HepG2 (cell line): ENCODE data around the gene KLHDC4. TPM values are rescaled to one million over a fixed set of nuclear protein-coding genes. Genes with fewer than 3 reads are reported as not detected.

Source experiments
- MIXL1 ChIP-seq: IDR thresholded peaks from 2 replicates; pipeline ENCODE4 v1.6.1; 2016
- NR1H2 ChIP-seq: sonication (generic); formaldehyde crosslinking; IDR thresholded peaks from 2 replicates; pipeline ENCODE4 v1.8.1; 2022; ENCODE audit warnings: low read depth, missing genetic modification reagents, borderline replicate concordance
- SRSF1 ChIP-seq: fragments of 200-400 bp; formaldehyde crosslinking; optimal IDR thresholded peaks from 2 replicates; pipeline ENCODE3; 2017; ENCODE audit warnings: mild to moderate bottlenecking, low read depth, low read length, moderate library complexity
- ZFAT ChIP-seq: sonication (generic); formaldehyde crosslinking; conservative IDR thresholded peaks from 2 replicates; pipeline ENCODE4 v1.8.1; 2023; ENCODE audit warnings: missing genetic modification reagents, inconsistent platforms
- ZMYM3 ChIP-seq: sonication (generic); formaldehyde crosslinking; IDR thresholded peaks from 2 replicates; pipeline ENCODE4 v1.5.1; 2020; ENCODE audit warnings: mild to moderate bottlenecking, missing genetic modification reagents
- ZNF234 ChIP-seq: sonication (generic); formaldehyde crosslinking; conservative IDR thresholded peaks from 2 replicates; pipeline ENCODE4 v1.5.1; 2020; ENCODE audit warnings: mild to moderate bottlenecking, missing genetic modification reagents
- ZNF616 ChIP-seq: sonication (generic); formaldehyde crosslinking; IDR thresholded peaks from 2 replicates; pipeline ENCODE4 v1.5.0; 2020; ENCODE audit warnings: low read depth, mild to moderate bottlenecking, missing genetic modification reagents
- polyA plus RNA-seq, 8 experiments: library from polyadenylated mRNA; depleted of rRNA in 3 of 8; stranded (reverse) in 7 of 8; unstranded in 1 of 8; fragments of >200 nt; fragmentation: Illumina TruSeq in 4 of 8; extraction: Trizol in 4 of 8; gene quantifications; 2 replicates each; pipeline versions ENCODE4 v1.2.1 to v1.2.3, GENCODE V29; 2011 to 2016; ENCODE audit warnings: low read depth in 4 of 8, missing spikeins in 1 of 8, mixed read lengths in 1 of 8; ENCODE audit not compliant: insufficient read depth in 1 of 8
- total RNA-seq, 5 experiments: library from RNA; depleted of rRNA; stranded (reverse); fragments of >200 nt; fragmentation: Illumina TruSeq; extraction: Trizol; gene quantifications; 2 replicates each; pipeline ENCODE4 v1.2.3, GENCODE V29; 2016; ENCODE audit warnings: low read depth in 1 of 5
- TF ChIP-seq, protein P1 (sequence below): IDR thresholded peaks from 2 replicates; pipeline ENCODE4 v1.6.1; 2016; ENCODE audit warnings: missing biosample characterization, missing genetic modification reagents, low read depth
- TF ChIP-seq, protein P2 (sequence below): sonication (generic); formaldehyde crosslinking; IDR thresholded peaks from 2 replicates; pipeline ENCODE4 v1.5.0; 2020; ENCODE audit warnings: mild to moderate bottlenecking, missing genetic modification reagents, borderline replicate concordance
- TF ChIP-seq, protein P3 (sequence below): sonication (generic); formaldehyde crosslinking; IDR thresholded peaks from 2 replicates; pipeline ENCODE4 v1.4.0; 2020; ENCODE audit warnings: missing genetic modification reagents
- TF ChIP-seq, protein P4 (sequence below): sonication (generic); formaldehyde crosslinking; IDR thresholded peaks from 2 replicates; pipeline ENCODE4 v1.5.0; 2020; ENCODE audit warnings: missing genetic modification reagents

Gene KLHDC4
- total and polyA plus RNA-seq, 2 of the 13 experiments (the other 11 are each of a cell fraction or from before 2014, with no cell fraction given) = 18.7 to 31.8 TPM

DNA sequence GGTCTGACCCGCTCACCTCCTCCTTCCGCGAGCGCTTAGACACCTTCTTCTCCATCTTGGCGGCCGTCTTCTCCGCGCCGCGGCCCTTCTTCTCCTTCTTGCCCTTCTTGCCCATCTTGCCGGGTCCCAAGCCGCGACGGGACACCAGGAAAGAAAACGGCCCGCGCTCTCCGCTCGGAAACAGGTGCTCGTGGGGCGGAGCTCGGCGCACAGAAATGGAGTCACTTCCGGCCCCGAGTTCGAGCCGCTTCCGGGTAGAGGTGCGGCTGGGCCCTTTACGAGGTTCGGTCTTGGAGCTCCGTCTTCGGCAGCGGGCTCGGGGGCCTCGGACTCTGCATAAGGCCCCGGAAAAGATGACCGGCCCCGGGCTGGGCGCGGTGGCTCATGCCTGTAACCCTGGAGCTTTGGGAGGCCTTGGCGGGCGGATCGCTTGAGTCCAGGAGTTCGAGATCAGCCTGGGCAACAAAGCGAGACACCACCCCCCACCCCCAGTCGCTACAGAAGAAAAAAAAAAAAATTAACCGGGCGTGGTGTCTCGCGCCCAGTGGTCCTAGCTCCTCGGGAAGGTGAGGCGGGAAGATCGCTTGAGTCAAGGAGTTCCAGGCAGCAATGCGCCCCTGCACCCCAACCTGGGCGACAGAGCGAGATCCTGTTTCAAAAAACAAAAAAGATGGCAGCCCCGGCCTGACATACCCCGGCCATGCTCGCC lies at the start of gene KLHDC4 (continued):
- TF ChIP-seq, protein P1, sequence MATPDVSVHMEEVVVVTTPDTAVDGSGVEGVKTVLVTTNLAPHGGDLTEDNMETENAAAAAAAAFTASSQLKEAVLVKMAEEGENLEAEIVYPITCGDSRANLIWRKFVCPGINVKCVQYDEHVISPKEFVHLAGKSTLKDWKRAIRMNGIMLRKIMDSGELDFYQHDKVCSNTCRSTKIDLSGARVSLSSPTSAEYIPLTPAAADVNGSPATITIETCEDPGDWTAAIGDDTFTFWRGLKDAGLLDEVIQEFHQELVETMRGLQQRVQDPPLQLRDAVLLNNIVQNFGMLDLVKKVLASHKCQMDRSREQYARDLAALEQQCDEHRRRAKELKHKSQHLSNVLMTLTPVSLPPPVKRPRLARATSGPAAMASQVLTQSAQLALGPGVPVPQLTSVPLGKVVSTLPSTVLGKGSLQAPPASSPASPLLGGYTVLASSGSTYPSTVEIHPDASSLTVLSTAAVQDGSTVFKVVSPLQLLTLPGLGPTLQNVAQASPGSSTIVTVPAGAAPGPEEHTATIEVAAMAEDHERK (CRISPR knock-in tag) = no peak
- TF ChIP-seq ZNF234 (CRISPR knock-in tag) = no peak
- no peak; the same call in 1 of the 2 replicates for TF ChIP-seq ZNF616
- TF ChIP-seq ZFAT (CRISPR knock-in tag) = no peak
- TF ChIP-seq, protein P2, sequence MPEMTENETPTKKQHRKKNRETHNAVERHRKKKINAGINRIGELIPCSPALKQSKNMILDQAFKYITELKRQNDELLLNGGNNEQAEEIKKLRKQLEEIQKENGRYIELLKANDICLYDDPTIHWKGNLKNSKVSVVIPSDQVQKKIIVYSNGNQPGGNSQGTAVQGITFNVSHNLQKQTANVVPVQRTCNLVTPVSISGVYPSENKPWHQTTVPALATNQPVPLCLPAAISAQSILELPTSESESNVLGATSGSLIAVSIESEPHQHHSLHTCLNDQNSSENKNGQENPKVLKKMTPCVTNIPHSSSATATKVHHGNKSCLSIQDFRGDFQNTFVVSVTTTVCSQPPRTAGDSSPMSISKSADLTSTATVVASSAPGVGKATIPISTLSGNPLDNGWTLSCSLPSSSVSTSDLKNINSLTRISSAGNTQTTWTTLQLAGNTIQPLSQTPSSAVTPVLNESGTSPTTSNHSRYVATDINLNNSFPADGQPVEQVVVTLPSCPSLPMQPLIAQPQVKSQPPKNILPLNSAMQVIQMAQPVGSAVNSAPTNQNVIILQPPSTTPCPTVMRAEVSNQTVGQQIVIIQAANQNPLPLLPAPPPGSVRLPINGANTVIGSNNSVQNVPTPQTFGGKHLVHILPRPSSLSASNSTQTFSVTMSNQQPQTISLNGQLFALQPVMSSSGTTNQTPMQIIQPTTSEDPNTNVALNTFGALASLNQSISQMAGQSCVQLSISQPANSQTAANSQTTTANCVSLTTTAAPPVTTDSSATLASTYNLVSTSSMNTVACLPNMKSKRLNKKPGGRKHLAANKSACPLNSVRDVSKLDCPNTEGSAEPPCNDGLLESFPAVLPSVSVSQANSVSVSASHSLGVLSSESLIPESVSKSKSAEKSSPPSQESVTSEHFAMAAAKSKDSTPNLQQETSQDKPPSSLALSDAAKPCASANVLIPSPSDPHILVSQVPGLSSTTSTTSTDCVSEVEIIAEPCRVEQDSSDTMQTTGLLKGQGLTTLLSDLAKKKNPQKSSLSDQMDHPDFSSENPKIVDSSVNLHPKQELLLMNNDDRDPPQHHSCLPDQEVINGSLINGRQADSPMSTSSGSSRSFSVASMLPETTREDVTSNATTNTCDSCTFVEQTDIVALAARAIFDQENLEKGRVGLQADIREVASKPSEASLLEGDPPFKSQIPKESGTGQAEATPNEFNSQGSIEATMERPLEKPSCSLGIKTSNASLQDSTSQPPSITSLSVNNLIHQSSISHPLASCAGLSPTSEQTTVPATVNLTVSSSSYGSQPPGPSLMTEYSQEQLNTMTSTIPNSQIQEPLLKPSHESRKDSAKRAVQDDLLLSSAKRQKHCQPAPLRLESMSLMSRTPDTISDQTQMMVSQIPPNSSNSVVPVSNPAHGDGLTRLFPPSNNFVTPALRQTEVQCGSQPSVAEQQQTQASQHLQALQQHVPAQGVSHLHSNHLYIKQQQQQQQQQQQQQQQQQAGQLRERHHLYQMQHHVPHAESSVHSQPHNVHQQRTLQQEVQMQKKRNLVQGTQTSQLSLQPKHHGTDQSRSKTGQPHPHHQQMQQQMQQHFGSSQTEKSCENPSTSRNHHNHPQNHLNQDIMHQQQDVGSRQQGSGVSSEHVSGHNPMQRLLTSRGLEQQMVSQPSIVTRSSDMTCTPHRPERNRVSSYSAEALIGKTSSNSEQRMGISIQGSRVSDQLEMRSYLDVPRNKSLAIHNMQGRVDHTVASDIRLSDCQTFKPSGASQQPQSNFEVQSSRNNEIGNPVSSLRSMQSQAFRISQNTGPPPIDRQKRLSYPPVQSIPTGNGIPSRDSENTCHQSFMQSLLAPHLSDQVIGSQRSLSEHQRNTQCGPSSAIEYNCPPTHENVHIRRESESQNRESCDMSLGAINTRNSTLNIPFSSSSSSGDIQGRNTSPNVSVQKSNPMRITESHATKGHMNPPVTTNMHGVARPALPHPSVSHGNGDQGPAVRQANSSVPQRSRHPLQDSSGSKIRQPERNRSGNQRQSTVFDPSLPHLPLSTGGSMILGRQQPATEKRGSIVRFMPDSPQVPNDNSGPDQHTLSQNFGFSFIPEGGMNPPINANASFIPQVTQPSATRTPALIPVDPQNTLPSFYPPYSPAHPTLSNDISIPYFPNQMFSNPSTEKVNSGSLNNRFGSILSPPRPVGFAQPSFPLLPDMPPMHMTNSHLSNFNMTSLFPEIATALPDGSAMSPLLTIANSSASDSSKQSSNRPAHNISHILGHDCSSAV (CRISPR knock-in tag) = no peak
- TF ChIP-seq NR1H2 = peak; percentile 84; the same call in 1 of the 2 replicates
- TF ChIP-seq, protein P3, sequence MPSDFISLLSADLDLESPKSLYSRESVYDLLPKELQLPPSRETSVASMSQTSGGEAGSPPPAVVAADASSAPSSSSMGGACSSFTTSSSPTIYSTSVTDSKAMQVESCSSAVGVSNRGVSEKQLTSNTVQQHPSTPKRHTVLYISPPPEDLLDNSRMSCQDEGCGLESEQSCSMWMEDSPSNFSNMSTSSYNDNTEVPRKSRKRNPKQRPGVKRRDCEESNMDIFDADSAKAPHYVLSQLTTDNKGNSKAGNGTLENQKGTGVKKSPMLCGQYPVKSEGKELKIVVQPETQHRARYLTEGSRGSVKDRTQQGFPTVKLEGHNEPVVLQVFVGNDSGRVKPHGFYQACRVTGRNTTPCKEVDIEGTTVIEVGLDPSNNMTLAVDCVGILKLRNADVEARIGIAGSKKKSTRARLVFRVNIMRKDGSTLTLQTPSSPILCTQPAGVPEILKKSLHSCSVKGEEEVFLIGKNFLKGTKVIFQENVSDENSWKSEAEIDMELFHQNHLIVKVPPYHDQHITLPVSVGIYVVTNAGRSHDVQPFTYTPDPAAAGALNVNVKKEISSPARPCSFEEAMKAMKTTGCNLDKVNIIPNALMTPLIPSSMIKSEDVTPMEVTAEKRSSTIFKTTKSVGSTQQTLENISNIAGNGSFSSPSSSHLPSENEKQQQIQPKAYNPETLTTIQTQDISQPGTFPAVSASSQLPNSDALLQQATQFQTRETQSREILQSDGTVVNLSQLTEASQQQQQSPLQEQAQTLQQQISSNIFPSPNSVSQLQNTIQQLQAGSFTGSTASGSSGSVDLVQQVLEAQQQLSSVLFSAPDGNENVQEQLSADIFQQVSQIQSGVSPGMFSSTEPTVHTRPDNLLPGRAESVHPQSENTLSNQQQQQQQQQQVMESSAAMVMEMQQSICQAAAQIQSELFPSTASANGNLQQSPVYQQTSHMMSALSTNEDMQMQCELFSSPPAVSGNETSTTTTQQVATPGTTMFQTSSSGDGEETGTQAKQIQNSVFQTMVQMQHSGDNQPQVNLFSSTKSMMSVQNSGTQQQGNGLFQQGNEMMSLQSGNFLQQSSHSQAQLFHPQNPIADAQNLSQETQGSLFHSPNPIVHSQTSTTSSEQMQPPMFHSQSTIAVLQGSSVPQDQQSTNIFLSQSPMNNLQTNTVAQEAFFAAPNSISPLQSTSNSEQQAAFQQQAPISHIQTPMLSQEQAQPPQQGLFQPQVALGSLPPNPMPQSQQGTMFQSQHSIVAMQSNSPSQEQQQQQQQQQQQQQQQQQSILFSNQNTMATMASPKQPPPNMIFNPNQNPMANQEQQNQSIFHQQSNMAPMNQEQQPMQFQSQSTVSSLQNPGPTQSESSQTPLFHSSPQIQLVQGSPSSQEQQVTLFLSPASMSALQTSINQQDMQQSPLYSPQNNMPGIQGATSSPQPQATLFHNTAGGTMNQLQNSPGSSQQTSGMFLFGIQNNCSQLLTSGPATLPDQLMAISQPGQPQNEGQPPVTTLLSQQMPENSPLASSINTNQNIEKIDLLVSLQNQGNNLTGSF = no peak
- TF ChIP-seq SRSF1 = peak; percentile 88
- peak; percentile 61; the same call in 1 of the 2 replicates for TF ChIP-seq MIXL1
- TF ChIP-seq, protein P4, sequence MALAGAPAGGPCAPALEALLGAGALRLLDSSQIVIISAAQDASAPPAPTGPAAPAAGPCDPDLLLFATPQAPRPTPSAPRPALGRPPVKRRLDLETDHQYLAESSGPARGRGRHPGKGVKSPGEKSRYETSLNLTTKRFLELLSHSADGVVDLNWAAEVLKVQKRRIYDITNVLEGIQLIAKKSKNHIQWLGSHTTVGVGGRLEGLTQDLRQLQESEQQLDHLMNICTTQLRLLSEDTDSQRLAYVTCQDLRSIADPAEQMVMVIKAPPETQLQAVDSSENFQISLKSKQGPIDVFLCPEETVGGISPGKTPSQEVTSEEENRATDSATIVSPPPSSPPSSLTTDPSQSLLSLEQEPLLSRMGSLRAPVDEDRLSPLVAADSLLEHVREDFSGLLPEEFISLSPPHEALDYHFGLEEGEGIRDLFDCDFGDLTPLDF = peak; percentile 86
- peak; percentile 45; the same call in 1 of the 2 replicates for TF ChIP-seq ZMYM3 (CRISPR knock-in tag)
